A673 (cell line): ENCODE measurements around the gene SLC25A1. TPM values are rescaled to one million over a fixed set of nuclear protein-coding genes. Genes with fewer than 3 reads are reported as not detected.
A peak's percentile ranks its signal among the peaks of the same experiment; 100 is the strongest.

Experiments
- BruUV-seq: library from RNA; stranded (reverse); fragments of 400-500 nt; replicated peaks from 2 replicates; lab custom pipeline; 2021; lab: Mats Ljungman, UMichigan
- CTCF ChIA-PET: fragments of 300-600 bp; sonication (Branson Sonifier 250); formaldehyde crosslinking; loops from one replicate; lab custom pipeline; 2022; ENCODE audit warnings: antibody characterized with exemption; lab: Charles Lee
- POLR2A ChIA-PET: fragments of 300-600 bp; sonication (Branson Sonifier 250); formaldehyde crosslinking; loops from one replicate; lab custom pipeline; 2022; ENCODE audit warnings: antibody characterized with exemption; ENCODE audit not compliant: low non-redundant PET; lab: Charles Lee
- DNase-seq: peaks from one replicate; pipeline ENCODE4 v3.0.0-alpha.2; 2015; ENCODE audit warnings: low spot score
- H3K27ac ChIP-seq: fragments of 200-600 bp; sonication (generic); 2 replicates; pipeline ENCODE4 v1.5.1; 2016; ENCODE audit warnings: mixed run types, low read depth, mild to moderate bottlenecking, mixed read lengths, antibody characterized with exemption, low read length; ENCODE audit not compliant: poor library complexity, severe bottlenecking
- H3K27me3 ChIP-seq: fragments of 200-600 bp; sonication (generic); replicated peaks from 2 replicates; pipeline ENCODE4 v1.6.1; 2017; ENCODE audit warnings: mixed run types, low read depth, mild to moderate bottlenecking, mixed read lengths, antibody characterized with exemption, low read length; ENCODE audit not compliant: insufficient read depth, poor library complexity
- H3K36me3 ChIP-seq: fragments of 200-600 bp; sonication (generic); 2 replicates; pipeline ENCODE4 v1.6.1; 2016; ENCODE audit warnings: mixed run types, mild to moderate bottlenecking, mixed read lengths, antibody characterized with exemption, low read length; ENCODE audit not compliant: insufficient read depth, poor library complexity, severe bottlenecking
- H3K4me1 ChIP-seq: fragments of 200-600 bp; sonication (generic); 2 replicates; pipeline ENCODE4 v1.6.1; 2017; ENCODE audit warnings: mixed run types, mild to moderate bottlenecking, mixed read lengths, antibody characterized with exemption, low read length; ENCODE audit not compliant: insufficient read depth, poor library complexity, severe bottlenecking
- H3K4me3 ChIP-seq: fragments of 200-600 bp; sonication (generic); 2 replicates; pipeline ENCODE4 v1.5.1; 2016; ENCODE audit warnings: low read depth, mixed run types, mild to moderate bottlenecking, mixed read lengths, low read length; ENCODE audit not compliant: poor library complexity, severe bottlenecking
- H3K9me3 ChIP-seq: fragments of 200-600 bp; sonication (generic); 2 replicates; pipeline ENCODE4 v1.6.1; 2016; ENCODE audit warnings: mixed run types, low read depth, mild to moderate bottlenecking, mixed read lengths, antibody characterized with exemption, low read length; ENCODE audit not compliant: poor library complexity, severe bottlenecking
- CTCF ChIP-seq: fragments of 300-800, 200-600 bp; sonication (generic); conservative IDR thresholded peaks from 2 replicates; pipeline ENCODE4 v1.5.1; 2017; ENCODE audit warnings: low read depth, mild to moderate bottlenecking, antibody characterized with exemption, low read length, moderate library complexity, mixed read lengths
- EZH2 ChIP-seq: fragments of 200-600 bp; sonication (generic); IDR thresholded peaks from 2 replicates; pipeline ENCODE4 v1.6.1; 2017; ENCODE audit warnings: borderline replicate concordance, low read depth, mild to moderate bottlenecking, mixed read lengths, antibody characterized with exemption, low read length; ENCODE audit not compliant: poor library complexity, severe bottlenecking
- intact Hi-C: fragments of 100-400 bp; cut with micrococcal nuclease; formaldehyde crosslinking; loops from one replicate; pipeline ENCODE4 v1.10.0; 2022; ENCODE audit not compliant: unreplicated experiment
- total RNA-seq: library from RNA; stranded (reverse); gene quantifications from 2 replicates; pipeline ENCODE4 v1.2.3, GENCODE V29; 2021

The SLC25A1 gene
- total RNA-seq, 1 experiment from 2014 or later = 91.0 TPM

- TF ChIP-seq CTCF = no peak
- no peak for TF ChIP-seq EZH2
- intact Hi-C loops = no loop called here
- H3K36me3 ChIP-seq = no peaks in the 10 kb centered on the region
- no peaks in the 10 kb centered on the region for H3K9me3 ChIP-seq
- POLR2A ChIA-PET = no interaction called here
- H3K27me3 ChIP-seq = no peaks in the 10 kb centered on the region
- H3K4me3 ChIP-seq = no peak overlapping the region
- no peak for DNase-seq
- H3K27ac ChIP-seq = no peak overlapping the region
- BruUV-seq = no TSS peak
- CTCF ChIA-PET = no interaction called here
- peaks cover 22% of the 10 kb centered on the region for H3K4me1 ChIP-seq
Measured at GRCh38 chr22:19215360-19215759, 36.8 kb upstream of the SLC25A1 start.

DNA sequence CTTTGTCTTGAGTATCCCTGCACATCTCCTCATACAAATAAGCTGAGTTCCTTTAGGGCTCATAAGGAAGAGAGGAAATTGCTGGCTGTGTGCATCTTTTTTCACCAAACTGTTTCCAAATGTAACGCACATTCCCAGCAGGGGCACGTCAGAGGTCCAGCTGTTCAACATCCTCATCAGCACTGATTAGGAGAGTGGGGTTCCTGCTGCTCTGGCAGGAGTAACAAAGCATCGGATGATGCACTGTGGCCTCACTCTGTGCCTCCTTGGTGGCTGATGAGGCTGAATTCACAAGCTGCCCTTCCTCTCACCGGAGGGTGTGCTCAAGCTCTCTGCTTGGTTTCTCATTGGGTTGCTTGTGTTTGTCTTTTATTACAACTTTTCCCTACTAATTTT, 35.5 kb upstream of the SLC25A1 start:
- POLR2A ChIA-PET = no interaction called here

GRCh38 chr22:19213442-19214077, 35.0 kb upstream of the SLC25A1 start:
- H3K9me3 ChIP-seq = no peaks in the 10 kb centered on the region
- TF ChIP-seq CTCF (no peak), EZH2 (no peak)
- H3K4me3 ChIP-seq = no peak overlapping the region
- intact Hi-C loops = no loop called here
- POLR2A ChIA-PET = no interaction called here
- BruUV-seq = no TSS peak
- CTCF ChIA-PET = no interaction called here
- H3K27me3 ChIP-seq = no peaks in the 10 kb centered on the region
- no peaks in the 10 kb centered on the region for H3K36me3 ChIP-seq
- no peak overlapping the region for H3K27ac ChIP-seq
- peaks cover 18% of the 10 kb centered on the region for H3K4me1 ChIP-seq
- no peak for DNase-seq

More for the DNA sequence above, 35.5 kb upstream of the SLC25A1 start:
- no TSS peak for BruUV-seq
- no peaks in the 10 kb centered on the region for H3K27me3 ChIP-seq
- H3K4me3 ChIP-seq = no peak overlapping the region
- TF ChIP-seq CTCF = no peak
- TF ChIP-seq EZH2 = no peak
- intact Hi-C loops = no loop called here
- no peaks in the 10 kb centered on the region for H3K9me3 ChIP-seq
- CTCF ChIA-PET = no interaction called here
- no peaks in the 10 kb centered on the region for H3K36me3 ChIP-seq
- peak; percentile 57 for DNase-seq
- H3K27ac ChIP-seq = no peak overlapping the region
- H3K4me1 ChIP-seq = peaks cover 22% of the 10 kb centered on the region
